Right lobe of liver (tissue), 6 donors: ENCODE results near the gene BMPR2. TPM values are rescaled to one million over a fixed set of nuclear protein-coding genes. Genes with fewer than 3 reads are reported as not detected.
A peak's percentile ranks its signal among the peaks of the same experiment; 100 is the strongest.
"Not testable (repeated sequence)": the region's sequence is repeated elsewhere in the genome, so short reads cannot be mapped to it uniquely, and the experiment has no call there.

Experiments
- ATAC-seq, 4 donors: fragments of 200-7000 bp; cut with Tn5 transposase; one replicate each; pipeline ENCODE4 v1.9.1; 2020; ENCODE audit warnings: mild to moderate bottlenecking in 4 of 4, moderate library complexity in 4 of 4
- DNase-seq, 3 donors: peaks; one replicate each; pipeline ENCODE4 v3.0.0-alpha.2; 2020
- H3K27ac ChIP-seq, 3 donors: fragments of 200-600 bp; one replicate each; pipeline ENCODE4 v1.8.0; 2022
- H3K27me3 ChIP-seq, 2 donors: fragments of 200-600 bp; one replicate each; pipeline ENCODE4 v1.8.0; 2022
- H3K36me3 ChIP-seq, 4 donors: fragments of 200-600 bp; sonication (generic) in 1 of 4; one replicate each; pipeline versions ENCODE4 v1.5.1 to v1.8.0; 2017 to 2022; ENCODE audit warnings: control low read depth in 1 of 4
- H3K4me1 ChIP-seq, 4 donors: fragments of 200-600 bp; sonication (generic) in 1 of 4; one replicate each; pipeline versions ENCODE4 v1.5.1 to v1.8.0; 2017 to 2022; ENCODE audit warnings: control low read depth in 1 of 4
- H3K4me3 ChIP-seq, 3 donors: fragments of 200-600 bp; one replicate each; pipeline ENCODE4 v1.8.0; 2022
- H3K9me3 ChIP-seq, 4 donors: fragments of 200-600 bp; sonication (generic) in 1 of 4; one replicate each; pipeline versions ENCODE4 v1.5.1 to v1.8.0; 2017 to 2022; ENCODE audit warnings: control low read depth in 1 of 4
- CTCF ChIP-seq, 4 donors: fragments of 200-600 bp in 3 of 4; fragments of 450-650 bp in 1 of 4; IDR thresholded peaks; one replicate each; pipeline versions ENCODE4 v1.5.1 to v1.8.0; 2016 to 2022; ENCODE audit warnings: antibody characterized with exemption in 4 of 4, mild to moderate bottlenecking in 2 of 4
- POLR2A ChIP-seq: fragments of 450-650 bp; IDR thresholded peaks from one replicate; pipeline ENCODE4 v1.6.1; 2017; ENCODE audit warnings: antibody characterized with exemption, mild to moderate bottlenecking
- WGBS: methylation state at CpG from one replicate; pipeline ENCODE4 v1.1.6; 2018; ENCODE audit warnings: low coverage, low lambda C conversion rate; ENCODE audit not compliant: insufficient coverage; ENCODE audit errors: missing lambda C conversion rate; 5-methylcytosine and 5-hydroxymethylcytosine counted together
- intact Hi-C, 2 donors: fragments of 100-400 bp; cut with DNase I; formaldehyde crosslinking; loops; one replicate each; pipeline versions ENCODE4 v1.11.2 to v1.14.1; 2022
- total RNA-seq, 6 experiments: library from RNA; depleted of rRNA in 2 of 6; stranded (reverse); fragments of >200 nt in 2 of 6; fragmentation: NEBNext Ultra II Directional in 3 of 6; extraction: Animal tissue kit (Norgen Biotek cat#: 25700) in 3 of 6; gene quantifications; one replicate each; pipeline versions ENCODE4 v1.1.0 to v1.2.4, GENCODE V29; 2016 to 2023
- donor health status: DM: no; HTN: yes; CAD: no.
- donor health status: DM: no; HTN: no; CAD: no.
- donor health status: DM: no; HTN: no; CAD: no.
- donor health status: DM: no; HTN: yes; CAD: no.
- donor health status: DM: no; HTN: yes; CAD: no.

Gene BMPR2
- total RNA-seq, 6 experiments from 2014 or later: 14.6 to 25.2 (median 18.7) TPM

GRCh38 chr2:202434472-202434871, 58.3 kb downstream of the BMPR2 start:
- Histone ChIP-seq H3K4me3 (no peak overlapping the region), H3K4me1 (peaks cover 0 to 13% (median 6%) of the 10 kb centered on the region in 4 donors), H3K9me3 (no peaks in the 10 kb centered on the region), H3K27ac (no peak overlapping the region), H3K27me3 (no peaks in the 10 kb centered on the region), H3K36me3 (no peaks in the 10 kb centered on the region)
- TF ChIP-seq CTCF (IDR thresholded peaks at IDR 0.05) (no peak), POLR2A (no peak)
- ATAC-seq (peak in 2 of 4 donors; percentile 63 to 67), DNase-seq (no peak)
- intact Hi-C loops: no loop called here
- 100% methylated on average over 1 of the region's 1 CpG for WGBS

GRCh38 chr2:202436626-202437025, 60.5 kb downstream of the BMPR2 start:
- Histone ChIP-seq H3K4me1 (peaks cover 0 to 13% (median 6%) of the 10 kb centered on the region in 4 donors), H3K27me3 (no peaks in the 10 kb centered on the region), H3K27ac (no peak overlapping the region), H3K36me3 (no peaks in the 10 kb centered on the region), H3K4me3 (no peak overlapping the region), H3K9me3 (no peaks in the 10 kb centered on the region)
- DNase-seq: no peak
- WGBS: 55% methylated on average over 3 of the region's 3 CpGs
- no peak for ATAC-seq
- TF ChIP-seq CTCF (IDR thresholded peaks at IDR 0.05) (no peak), POLR2A (no peak)
- intact Hi-C loops: no loop called here

- H3K4me3 ChIP-seq, H3K36me3 ChIP-seq, DNase-seq, H3K27ac ChIP-seq, H3K27me3 ChIP-seq, intact Hi-C loops, ATAC-seq, H3K4me1 ChIP-seq, H3K9me3 ChIP-seq: not testable (repeated sequence)
- WGBS: 100% methylated on average over 12 of the region's 24 CpGs
Observed at GRCh38 chr2:202440117-202440516, 64.0 kb downstream of the BMPR2 start.

- Histone ChIP-seq H3K36me3 (no peaks in the 10 kb centered on the region), H3K4me3 (no peak overlapping the region), H3K27ac (no peak overlapping the region), H3K9me3 (no peaks in the 10 kb centered on the region), H3K27me3 (no peaks in the 10 kb centered on the region), H3K4me1 (no peaks in the 10 kb centered on the region)
- 75% methylated on average over 2 of the region's 2 CpGs for WGBS
- TF ChIP-seq CTCF (IDR thresholded peaks at IDR 0.05): no peak
- TF ChIP-seq POLR2A: no peak
- ATAC-seq: no peak
- intact Hi-C loops: no loop called here
- no peak for DNase-seq
Observed at GRCh38 chr2:202442882-202443281, 66.8 kb downstream of the BMPR2 start.

GRCh38 chr2:202444000-202444399, 67.9 kb downstream of the BMPR2 start:
- Histone ChIP-seq H3K4me3 (no peak overlapping the region), H3K9me3 (no peaks in the 10 kb centered on the region), H3K4me1 (no peaks in the 10 kb centered on the region), H3K27me3 (no peaks in the 10 kb centered on the region), H3K27ac (no peak overlapping the region), H3K36me3 (no peaks in the 10 kb centered on the region)
- ATAC-seq: no peak
- DNase-seq: no peak
- intact Hi-C loops: no loop called here
- TF ChIP-seq CTCF (IDR thresholded peaks at IDR 0.05) (no peak), POLR2A (no peak)
- 92% methylated on average over 4 of the region's 4 CpGs for WGBS
